Adrenal gland (tissue), 12 donors: ENCODE results near the gene A3GALT2. TPM values are rescaled to one million over a fixed set of nuclear protein-coding genes. Genes with fewer than 3 reads are reported as not detected.

Experiments used
- DNase-seq, 7 donors: peaks; one replicate each; pipeline ENCODE4 v3.0.0-alpha.2; 2019 to 2020
- H3K27ac ChIP-seq, 5 donors: fragments of 200-600 bp; sonication (generic) in 4 of 5; 1 replicate in 3 of 5; 2 replicates in 2 of 5; pipeline versions ENCODE4 v1.5.1 to v1.8.0; 2016 to 2020; ENCODE audit warnings: mild to moderate bottlenecking in 1 of 5
- H3K27me3 ChIP-seq: fragments of 200-600 bp; 2 replicates; pipeline ENCODE4 v1.8.0; 2021
- H3K36me3 ChIP-seq, 2 donors: fragments of 200-600 bp; replicated peaks in 1 of 2; 1 replicate in 1 of 2; 2 replicates in 1 of 2; pipeline versions ENCODE4 v1.5.1 to v1.8.0; 2018 to 2022
- H3K4me1 ChIP-seq, 2 donors: fragments of 200-600 bp; replicated peaks in 1 of 2; 1 replicate in 1 of 2; 2 replicates in 1 of 2; pipeline versions ENCODE4 v1.5.1 to v1.8.0; 2018 to 2021
- H3K4me3 ChIP-seq, 4 donors: fragments of 200-600 bp; sonication (generic) in 3 of 4; one replicate each; pipeline ENCODE4 v1.5.1; 2016 to 2018
- H3K9me3 ChIP-seq, 3 donors: fragments of 200-600 bp; sonication (generic) in 1 of 3; replicated peaks in 1 of 3; 1 replicate in 2 of 3; 2 replicates in 1 of 3; pipeline versions ENCODE4 v1.5.1 to v1.8.0; 2016 to 2021
- POLR2A ChIP-seq, 2 donors: fragments of 450-650 bp; IDR thresholded peaks; one replicate each; pipeline ENCODE4 v1.6.1; 2017; ENCODE audit warnings: antibody characterized with exemption in 2 of 2, mild to moderate bottlenecking in 2 of 2, moderate library complexity in 1 of 2
- WGBS, 4 donors: extraction: QIAGEN DNeasy Blood & Tissue Kit in 2 of 4; methylation state at CpG; one replicate each; pipeline versions ENCODE4 v1.1.5 to v1.1.7; 2013 to 2017; 5-methylcytosine and 5-hydroxymethylcytosine counted together
- intact Hi-C, 2 donors: fragments of 100-400 bp; cut with DNase I; formaldehyde crosslinking; loops; one replicate each; pipeline versions ENCODE4 v1.14.1 to v1.15.0; 2022 to 2023
- polyA plus RNA-seq, 3 donors: library from polyadenylated mRNA; stranded (reverse); fragments of 200-250 nt in 2 of 3; fragments of 350-450 nt in 1 of 3; fragmentation: Illumina TruSeq in 1 of 3; extraction: RNeasy Lipid Tissue Mini Kit (QIAGEN cat#74804) in 1 of 3; gene quantifications; one replicate each; pipeline ENCODE4 v1.2.3, GENCODE V29; 2013 to 2014
- total RNA-seq, 9 donors: library from RNA; depleted of rRNA in 4 of 9; stranded (reverse); fragments of >200 nt in 4 of 9; fragments of 120-200 nt in 1 of 9; fragmentation: NEBNext Ultra II Directional in 1 of 9; extraction: Animal tissue kit (Norgen Biotek cat#: 25700) in 1 of 9; gene quantifications; one replicate each; pipeline versions ENCODE4 v1.1.0 to v1.2.4, GENCODE V29; 2013 to 2023
- TF ChIP-seq, protein P1 (sequence below), 6 experiments: fragments of 450-650 bp in 4 of 6; fragments of 200-600 bp in 2 of 6; sonication (generic) in 1 of 6; IDR thresholded peaks; 1 replicate in 5 of 6; 2 replicates in 1 of 6; pipeline versions ENCODE4 v1.5.1 to v1.8.0; 2016 to 2021; ENCODE audit warnings: antibody characterized with exemption in 6 of 6, mild to moderate bottlenecking in 2 of 6, moderate library complexity in 1 of 6
- donor health status: healthy with polysubstance abuse.
- donor health status: Bipolar disorder and iron deficiency.
- donor health status: DM: yes; HTN: yes; CAD: no.
- donor health status: DM: no; HTN: no; CAD: no.
- donor health status: DM: no; HTN: no; CAD: no.
- donor health status: DM: yes; HTN: yes; CAD: no.

A3GALT2 gene
- total and polyA plus RNA-seq, 12 donors = 0.17 to 0.49 TPM; not detected in 10

DNA sequence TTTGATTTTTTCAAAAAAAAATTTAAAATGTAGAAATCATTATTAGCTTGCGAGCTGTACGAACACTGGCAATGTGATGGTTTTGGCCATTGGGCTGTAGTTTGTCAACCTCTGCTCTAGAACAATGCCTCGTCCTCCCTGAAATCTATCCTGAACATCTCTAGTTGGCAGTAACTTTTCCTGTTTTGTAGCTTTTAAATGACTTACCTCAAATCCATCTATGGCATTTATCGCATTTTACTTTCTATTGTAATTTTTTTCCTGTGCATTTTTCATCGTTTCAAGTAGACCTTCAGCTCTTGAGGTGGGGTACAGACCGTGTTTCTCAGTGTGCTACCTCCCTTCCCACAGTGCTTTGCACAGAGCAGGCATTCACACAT, 30.4 kb upstream of the A3GALT2 start:
- DNase-seq = no peak
- H3K4me1 ChIP-seq = peaks cover 24 to 31% of the 10 kb centered on the region in 2 donors
- no peak overlapping the region for H3K27ac ChIP-seq
- H3K4me3 ChIP-seq = no peak overlapping the region
- intact Hi-C loops = no loop called here
- no peak for TF ChIP-seq POLR2A (IDR thresholded peaks at IDR 0.05)
- TF ChIP-seq, protein P1, sequence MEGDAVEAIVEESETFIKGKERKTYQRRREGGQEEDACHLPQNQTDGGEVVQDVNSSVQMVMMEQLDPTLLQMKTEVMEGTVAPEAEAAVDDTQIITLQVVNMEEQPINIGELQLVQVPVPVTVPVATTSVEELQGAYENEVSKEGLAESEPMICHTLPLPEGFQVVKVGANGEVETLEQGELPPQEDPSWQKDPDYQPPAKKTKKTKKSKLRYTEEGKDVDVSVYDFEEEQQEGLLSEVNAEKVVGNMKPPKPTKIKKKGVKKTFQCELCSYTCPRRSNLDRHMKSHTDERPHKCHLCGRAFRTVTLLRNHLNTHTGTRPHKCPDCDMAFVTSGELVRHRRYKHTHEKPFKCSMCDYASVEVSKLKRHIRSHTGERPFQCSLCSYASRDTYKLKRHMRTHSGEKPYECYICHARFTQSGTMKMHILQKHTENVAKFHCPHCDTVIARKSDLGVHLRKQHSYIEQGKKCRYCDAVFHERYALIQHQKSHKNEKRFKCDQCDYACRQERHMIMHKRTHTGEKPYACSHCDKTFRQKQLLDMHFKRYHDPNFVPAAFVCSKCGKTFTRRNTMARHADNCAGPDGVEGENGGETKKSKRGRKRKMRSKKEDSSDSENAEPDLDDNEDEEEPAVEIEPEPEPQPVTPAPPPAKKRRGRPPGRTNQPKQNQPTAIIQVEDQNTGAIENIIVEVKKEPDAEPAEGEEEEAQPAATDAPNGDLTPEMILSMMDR (IDR thresholded peaks at IDR 0.05) = no peak
- WGBS, 4 donors = 94 to 96% (median 96%) methylated on average over 6 of the region's 6 CpGs
- no peaks in the 10 kb centered on the region for H3K9me3 ChIP-seq
- H3K27me3 ChIP-seq = no peaks in the 10 kb centered on the region
- H3K36me3 ChIP-seq = peaks cover 0 to 27% of the 10 kb centered on the region in 2 donors

DNA sequence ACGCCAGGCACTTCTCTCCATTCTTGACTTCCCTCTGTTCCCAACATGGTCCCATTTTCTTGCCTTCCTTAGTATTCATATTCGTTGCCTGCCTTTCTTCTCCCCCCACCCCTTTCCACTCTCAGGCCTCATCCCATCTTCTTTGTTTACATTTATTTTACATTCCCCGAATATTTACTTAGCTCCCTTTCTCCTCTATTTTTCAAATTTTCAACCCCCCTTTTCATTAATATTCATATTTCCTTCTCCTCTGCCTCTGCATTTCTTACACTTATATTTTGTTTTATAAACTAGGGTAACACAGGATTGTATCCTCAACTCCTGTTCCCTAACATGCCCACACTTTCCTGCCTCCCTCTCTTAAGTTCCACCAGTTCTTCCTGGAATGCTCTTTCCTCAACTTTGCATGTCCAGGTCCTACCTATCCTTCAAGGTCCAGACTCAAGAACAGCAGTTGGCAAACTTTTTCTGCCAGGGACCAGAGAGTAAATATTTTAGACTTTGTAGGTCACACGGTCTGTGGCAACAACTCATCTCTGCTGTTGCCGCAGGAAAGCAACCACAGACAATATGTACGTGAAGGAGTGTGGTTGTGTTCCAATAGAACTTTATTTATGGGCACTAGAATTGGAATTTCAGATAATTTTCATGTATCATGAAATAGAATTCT, 29.8 kb upstream of the A3GALT2 start:
- peak overlapping the region in 4 of 5 donors; percentile 63 to 98 (median 78) for H3K27ac ChIP-seq
- WGBS, 4 donors = 36 to 54% (median 46%) methylated on average over 6 of the region's 6 CpGs
- intact Hi-C loops = no loop called here
- peak overlapping the region in 2 of 4 donors; percentile 33 to 48 for H3K4me3 ChIP-seq
- DNase-seq = peak in 1 of 7 donors; percentile 7
- peaks cover 0 to 26% of the 10 kb centered on the region in 2 donors for H3K36me3 ChIP-seq
- TF ChIP-seq, protein P1 (IDR thresholded peaks at IDR 0.05) = no peak
- TF ChIP-seq POLR2A (IDR thresholded peaks at IDR 0.05) = no peak
- H3K9me3 ChIP-seq = no peaks in the 10 kb centered on the region
- H3K4me1 ChIP-seq = peaks cover 30 to 36% of the 10 kb centered on the region in 2 donors
- H3K27me3 ChIP-seq = no peaks in the 10 kb centered on the region

DNA sequence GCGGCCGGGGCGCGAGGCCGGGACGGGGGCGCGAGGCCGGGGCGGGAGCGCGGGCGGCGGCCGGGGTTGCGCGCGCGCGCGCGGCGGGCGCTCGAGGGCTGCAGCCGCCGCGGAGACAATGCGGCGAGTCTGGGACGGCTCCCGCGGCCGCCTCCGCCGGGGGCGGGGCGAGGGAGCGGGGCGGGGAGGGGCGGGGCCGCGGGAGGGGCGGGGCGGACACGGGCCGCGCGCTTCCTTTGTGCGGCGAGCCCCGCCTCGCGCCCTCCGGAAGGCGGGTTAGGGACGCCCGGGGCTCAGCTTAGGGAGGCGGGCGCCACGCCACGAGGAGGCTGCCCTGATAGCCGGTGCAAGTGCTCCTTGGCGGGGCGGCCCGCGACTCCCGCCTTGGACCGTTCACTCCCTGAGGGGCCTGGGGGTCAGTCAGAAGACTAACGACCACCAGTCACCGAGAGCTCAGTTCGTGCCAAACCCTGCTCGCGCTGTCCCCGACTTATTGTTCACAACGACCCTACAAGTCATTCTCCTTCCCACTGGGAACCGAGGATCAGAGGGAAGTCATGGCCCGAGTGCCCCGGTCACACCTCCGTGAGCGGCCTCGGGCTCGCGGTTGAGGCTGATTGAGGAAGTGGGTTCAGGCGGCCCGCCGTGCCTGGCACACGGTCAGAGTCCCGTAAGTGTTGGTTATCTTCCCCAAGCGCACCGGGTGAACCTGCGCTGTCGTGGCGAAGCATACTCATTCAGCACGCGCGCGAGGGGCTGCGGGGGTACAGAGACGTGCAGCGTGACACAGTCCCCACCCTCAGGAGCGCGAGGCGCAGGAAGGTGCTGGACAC, 29.1 kb upstream of the A3GALT2 start:
- H3K36me3 ChIP-seq = peaks cover 0 to 20% of the 10 kb centered on the region in 2 donors
- 0 to 2% (median 1%) methylated on average over 15 to 104 of the region's 104 CpGs for WGBS, 4 donors
- peak in 1 of 2 donors; percentile 18 for TF ChIP-seq POLR2A (IDR thresholded peaks at IDR 0.05)
- TF ChIP-seq, protein P1 (IDR thresholded peaks at IDR 0.05) = peak in 1 of 6 experiments; percentile 2
- H3K4me1 ChIP-seq = peaks cover 36 to 44% of the 10 kb centered on the region in 2 donors
- intact Hi-C loops = no loop called here
- DNase-seq = peak; percentile 85 to 93 (median 87)
- H3K4me3 ChIP-seq = peak overlapping the region in 2 of 4 donors; percentile 33 to 81
- H3K9me3 ChIP-seq = no peaks in the 10 kb centered on the region
- H3K27ac ChIP-seq = peak overlapping the region in 4 of 5 donors; percentile 63 to 98 (median 96)
- H3K27me3 ChIP-seq = no peaks in the 10 kb centered on the region

DNA sequence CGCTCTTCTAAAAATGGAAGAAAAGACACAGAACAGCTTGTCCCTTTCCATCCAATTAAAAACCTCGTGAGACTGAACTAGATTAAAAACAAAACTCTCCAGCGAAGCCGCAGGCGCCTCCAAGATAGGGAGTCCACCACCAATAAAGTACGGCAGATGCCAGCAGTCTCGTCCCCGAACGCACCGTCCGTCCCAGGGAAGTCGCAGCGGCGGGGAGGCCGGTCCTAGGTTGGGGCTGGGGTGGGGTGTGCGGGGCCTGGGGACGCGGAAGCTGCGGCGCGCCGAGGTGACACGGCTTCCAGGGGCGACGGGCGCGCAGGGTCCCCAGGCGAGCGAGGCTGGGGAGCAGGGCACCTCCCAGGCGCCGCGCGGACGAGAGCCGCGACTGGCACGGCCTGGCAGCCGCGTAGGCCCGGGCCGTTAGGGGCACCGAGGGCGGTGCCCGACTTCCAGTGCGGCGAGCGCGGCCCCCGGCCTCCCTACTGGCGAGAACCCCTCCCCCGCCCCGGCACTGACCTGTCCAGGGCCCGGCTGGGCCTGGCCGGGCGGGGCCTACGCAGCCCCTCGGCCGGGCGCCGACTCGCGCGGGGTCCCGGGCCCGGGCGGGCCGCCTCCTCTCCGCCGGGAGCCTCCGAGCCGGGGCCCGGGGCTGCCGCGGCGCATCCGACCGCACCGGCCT, 28.3 kb upstream of the A3GALT2 start:
- 0 to 1% (median 0%) methylated on average over 6 to 78 of the region's 78 CpGs for WGBS, 4 donors
- DNase-seq = peak; percentile 49 to 68 (median 65)

More for the DNA sequence above, 28.3 kb upstream of the A3GALT2 start:
- peak; percentile 45 to 67 for TF ChIP-seq POLR2A (IDR thresholded peaks at IDR 0.05)
- TF ChIP-seq, protein P1 (IDR thresholded peaks at IDR 0.05) = no peak
- Histone ChIP-seq H3K27me3 (no peaks in the 10 kb centered on the region), H3K4me1 (peaks cover 43 to 52% of the 10 kb centered on the region in 2 donors), H3K36me3 (peaks cover 0 to 12% of the 10 kb centered on the region in 2 donors), H3K9me3 (no peaks in the 10 kb centered on the region), H3K27ac (peak overlapping the region; percentile 86 to 98 (median 96)), H3K4me3 (peak overlapping the region; percentile 38 to 88 (median 78))
- intact Hi-C loops = no loop called here
